Ishikawa (cell line): Measurements from ENCODE around the gene CPNE2.
A peak's percentile ranks its signal among the peaks of the same experiment; 100 is the strongest.

Source experiments
- CEBPB ChIP-seq: IDR thresholded peaks from 2 replicates; pipeline ENCODE4 v1.6.1; 2012
- CREB1 ChIP-seq: IDR thresholded peaks from 2 replicates; pipeline ENCODE4 v1.6.1; 2012; ENCODE audit warnings: low read depth
- EGR1 ChIP-seq: IDR thresholded peaks from 2 replicates; pipeline ENCODE4 v1.6.1; 2012
- EP300 ChIP-seq: IDR thresholded peaks from 2 replicates; pipeline ENCODE4 v1.6.1; 2012; ENCODE audit warnings: borderline replicate concordance
- FOXM1 ChIP-seq: IDR thresholded peaks from 2 replicates; pipeline ENCODE4 v1.6.1; 2012; ENCODE audit warnings: low read depth, borderline replicate concordance
- NFIC ChIP-seq: IDR thresholded peaks from 2 replicates; pipeline ENCODE4 v1.6.1; 2012
- RAD21 ChIP-seq: IDR thresholded peaks from 2 replicates; pipeline ENCODE4 v1.6.1; 2012; ENCODE audit warnings: low read depth
- REST ChIP-seq: IDR thresholded peaks from 2 replicates; pipeline ENCODE4 v1.6.1; 2012; ENCODE audit warnings: low read depth, mild to moderate bottlenecking
- TAF1 ChIP-seq: IDR thresholded peaks from 2 replicates; pipeline ENCODE4 v1.6.1; 2012; ENCODE audit warnings: low read depth, mild to moderate bottlenecking
- TCF12 ChIP-seq: IDR thresholded peaks from 2 replicates; pipeline ENCODE4 v1.6.1; 2012; ENCODE audit warnings: low read depth
- TEAD4 ChIP-seq: IDR thresholded peaks from 2 replicates; pipeline ENCODE4 v1.6.1; 2012
- USF1 ChIP-seq: IDR thresholded peaks from 2 replicates; pipeline ENCODE4 v1.6.1; 2012
- YY1 ChIP-seq: IDR thresholded peaks from 2 replicates; pipeline ENCODE4 v1.6.1; 2012; ENCODE audit warnings: low read depth
- ZBTB7A ChIP-seq: IDR thresholded peaks from 2 replicates; pipeline ENCODE4 v1.6.1; 2012; ENCODE audit warnings: low read depth
- TF ChIP-seq, protein P1 (sequence below): IDR thresholded peaks from 2 replicates; pipeline ENCODE4 v1.6.1; 2012

CPNE2 gene

DNA sequence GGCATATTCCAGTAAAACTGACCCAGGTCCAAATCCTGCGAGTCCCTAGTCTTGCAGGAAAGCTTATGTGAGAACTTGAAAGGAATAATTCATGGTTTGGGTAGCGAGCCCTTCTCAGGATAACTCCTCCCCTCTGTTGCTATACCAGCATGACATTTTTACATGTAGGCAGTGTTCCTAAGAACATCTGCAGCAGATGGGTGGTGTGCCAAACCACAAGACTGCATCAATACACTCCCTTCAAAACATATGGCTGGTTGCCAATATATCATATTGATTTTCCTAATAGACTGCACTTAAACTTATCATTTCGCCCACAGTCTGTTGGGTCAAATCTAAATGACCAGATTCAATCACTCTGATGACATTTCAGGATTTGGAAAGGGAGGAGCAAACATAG, 73.6 kb downstream of the CPNE2 start:
- TF ChIP-seq CEBPB, result no peak
- TF ChIP-seq TCF12, result no peak
- TF ChIP-seq TAF1, result no peak
- TF ChIP-seq FOXM1, result no peak
- no peak for TF ChIP-seq TEAD4
- no peak for TF ChIP-seq EGR1
- 0 out of 2 replicates have a peak, but pooled peaks have one; percentile 15 for TF ChIP-seq NFIC

GRCh38 chr16:57166451-57166850, 74.1 kb downstream of the CPNE2 start:
- no peak for TF ChIP-seq RAD21
- TF ChIP-seq EGR1, result no peak
- no peak for TF ChIP-seq TEAD4
- no peak for TF ChIP-seq TCF12
- TF ChIP-seq REST, result no peak
- no peak for TF ChIP-seq ZBTB7A
- no peak for TF ChIP-seq FOXM1
- TF ChIP-seq, protein P1, sequence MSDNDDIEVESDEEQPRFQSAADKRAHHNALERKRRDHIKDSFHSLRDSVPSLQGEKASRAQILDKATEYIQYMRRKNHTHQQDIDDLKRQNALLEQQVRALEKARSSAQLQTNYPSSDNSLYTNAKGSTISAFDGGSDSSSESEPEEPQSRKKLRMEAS, result no peak
- TF ChIP-seq NFIC, result no peak
- TF ChIP-seq CREB1, result no peak
- no peak for TF ChIP-seq USF1
- no peak for TF ChIP-seq YY1
- no peak for TF ChIP-seq EP300
- TF ChIP-seq CEBPB, result no peak

DNA sequence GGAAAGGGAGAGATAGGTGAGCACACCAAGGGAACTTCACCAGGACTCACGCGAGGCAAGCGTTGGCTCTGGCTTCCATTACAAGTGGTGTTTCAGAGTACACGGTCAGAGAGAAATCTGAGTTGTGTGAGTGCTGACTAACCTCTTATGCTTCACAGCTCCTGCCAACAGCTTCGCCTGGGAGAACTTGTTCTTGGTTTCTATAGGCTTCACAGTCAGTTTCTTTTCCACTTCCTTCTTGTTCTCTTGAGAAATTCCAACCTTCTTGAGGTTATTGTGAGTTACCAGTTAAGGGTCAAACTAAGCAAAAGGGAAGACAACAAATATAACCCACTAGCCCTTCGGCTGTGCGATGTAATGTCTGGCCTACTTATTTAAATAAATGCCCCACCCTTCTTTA, 74.6 kb downstream of the CPNE2 start:
- no peak for TF ChIP-seq CEBPB
- no peak for TF ChIP-seq TEAD4
- TF ChIP-seq, protein P1, result no peak
- no peak for TF ChIP-seq ZBTB7A
- TF ChIP-seq CREB1, result no peak
- TF ChIP-seq TCF12, result no peak
- TF ChIP-seq EGR1, result no peak
- TF ChIP-seq YY1, result no peak

GRCh38 chr16:57167538-57167937, 75.2 kb downstream of the CPNE2 start:
- no peak for TF ChIP-seq EGR1
- TF ChIP-seq FOXM1, result no peak
- no peak for TF ChIP-seq NFIC
- TF ChIP-seq RAD21, result no peak
- no peak for TF ChIP-seq YY1
- TF ChIP-seq, protein P1, result no peak
- no peak for TF ChIP-seq TCF12
- TF ChIP-seq CREB1, result no peak
- no peak for TF ChIP-seq CEBPB
- no peak for TF ChIP-seq TEAD4
- no peak for TF ChIP-seq EP300
- TF ChIP-seq TAF1, result no peak
- TF ChIP-seq ZBTB7A, result no peak
- no peak for TF ChIP-seq USF1
- no peak for TF ChIP-seq REST

DNA sequence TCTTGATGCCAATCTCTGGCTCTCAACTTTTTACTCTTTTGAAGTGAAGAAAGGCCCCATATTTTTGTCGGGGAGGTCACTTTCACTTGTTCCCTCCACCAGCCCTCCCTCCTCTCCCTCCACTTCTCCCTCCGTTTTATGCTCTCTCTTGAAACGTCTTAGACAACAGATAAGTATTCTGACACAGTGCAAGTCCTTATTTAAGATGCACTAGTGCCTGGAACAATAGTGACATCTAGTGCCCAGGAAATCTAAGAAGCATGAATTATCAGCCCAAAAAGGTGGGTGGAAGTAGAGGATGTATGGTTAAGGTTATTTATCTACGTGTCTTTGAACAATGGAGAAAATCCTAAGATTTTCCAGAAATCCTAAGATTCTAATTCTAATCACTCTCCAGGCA, 75.6 kb downstream of the CPNE2 start:
- no peak for TF ChIP-seq REST
- peak; percentile 84 for TF ChIP-seq RAD21
